GM21825 (cell line): ENCODE data around the gene TBC1D10B.

ENCODE experiments used
- ATAC-seq: cut with Tn5 transposase; IDR thresholded peaks from one replicate; pipeline ENCODE4 v1.9.1; 2021; ENCODE audit warnings: mild to moderate bottlenecking, moderate library complexity; ENCODE audit not compliant: unreplicated experiment

The TBC1D10B gene, protein sequence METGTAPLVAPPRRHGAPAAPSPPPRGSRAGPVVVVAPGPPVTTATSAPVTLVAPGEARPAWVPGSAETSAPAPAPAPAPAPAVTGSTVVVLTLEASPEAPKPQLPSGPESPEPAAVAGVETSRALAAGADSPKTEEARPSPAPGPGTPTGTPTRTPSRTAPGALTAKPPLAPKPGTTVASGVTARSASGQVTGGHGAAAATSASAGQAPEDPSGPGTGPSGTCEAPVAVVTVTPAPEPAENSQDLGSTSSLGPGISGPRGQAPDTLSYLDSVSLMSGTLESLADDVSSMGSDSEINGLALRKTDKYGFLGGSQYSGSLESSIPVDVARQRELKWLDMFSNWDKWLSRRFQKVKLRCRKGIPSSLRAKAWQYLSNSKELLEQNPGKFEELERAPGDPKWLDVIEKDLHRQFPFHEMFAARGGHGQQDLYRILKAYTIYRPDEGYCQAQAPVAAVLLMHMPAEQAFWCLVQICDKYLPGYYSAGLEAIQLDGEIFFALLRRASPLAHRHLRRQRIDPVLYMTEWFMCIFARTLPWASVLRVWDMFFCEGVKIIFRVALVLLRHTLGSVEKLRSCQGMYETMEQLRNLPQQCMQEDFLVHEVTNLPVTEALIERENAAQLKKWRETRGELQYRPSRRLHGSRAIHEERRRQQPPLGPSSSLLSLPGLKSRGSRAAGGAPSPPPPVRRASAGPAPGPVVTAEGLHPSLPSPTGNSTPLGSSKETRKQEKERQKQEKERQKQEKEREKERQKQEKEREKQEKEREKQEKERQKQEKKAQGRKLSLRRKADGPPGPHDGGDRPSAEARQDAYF

DNA sequence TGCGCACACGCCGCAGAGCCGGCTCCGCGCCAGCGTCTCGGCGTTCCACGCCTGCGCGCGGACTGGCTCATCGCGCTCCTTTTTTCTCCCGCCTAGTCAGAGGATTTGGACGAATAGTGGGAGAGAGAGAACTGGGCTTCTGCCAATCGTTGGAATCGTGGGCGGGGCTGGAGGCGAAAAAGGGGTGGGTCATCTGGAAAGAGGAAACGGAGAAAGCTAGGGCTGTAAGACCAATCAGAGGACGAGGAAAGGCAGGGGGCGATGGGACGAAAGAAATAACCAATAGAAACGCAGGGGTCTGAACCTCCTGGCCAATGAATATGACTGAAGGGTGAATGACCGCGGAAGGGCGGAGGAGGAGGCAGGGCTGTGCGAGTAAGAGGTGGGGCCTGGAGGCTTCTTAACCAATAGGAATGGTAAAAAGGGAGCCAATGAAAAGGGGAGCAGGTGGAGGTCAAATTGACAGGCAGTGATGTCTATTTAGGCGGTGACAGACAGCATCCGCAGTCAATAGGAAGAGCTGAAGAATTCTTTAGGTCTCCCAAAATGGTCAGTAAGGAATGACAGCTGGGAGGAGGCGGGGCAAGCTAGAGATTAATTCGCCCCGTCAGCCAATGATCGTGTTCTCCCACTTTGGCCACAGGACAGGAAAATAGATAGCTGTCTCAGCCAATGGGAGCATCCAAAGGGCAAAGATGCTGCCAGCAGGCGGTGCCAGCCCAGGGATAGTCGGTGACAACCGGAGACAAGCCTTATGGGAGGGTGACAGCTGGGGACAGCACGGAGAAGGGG, at the start of gene TBC1D10B:
TBC1D10B (minus strand) TSS at position 39 of the 792 bp plus-strand sequence. CDS start 311 bp downstream, outside the sequence.
- ATAC-seq, result peak; percentile 69

DNA sequence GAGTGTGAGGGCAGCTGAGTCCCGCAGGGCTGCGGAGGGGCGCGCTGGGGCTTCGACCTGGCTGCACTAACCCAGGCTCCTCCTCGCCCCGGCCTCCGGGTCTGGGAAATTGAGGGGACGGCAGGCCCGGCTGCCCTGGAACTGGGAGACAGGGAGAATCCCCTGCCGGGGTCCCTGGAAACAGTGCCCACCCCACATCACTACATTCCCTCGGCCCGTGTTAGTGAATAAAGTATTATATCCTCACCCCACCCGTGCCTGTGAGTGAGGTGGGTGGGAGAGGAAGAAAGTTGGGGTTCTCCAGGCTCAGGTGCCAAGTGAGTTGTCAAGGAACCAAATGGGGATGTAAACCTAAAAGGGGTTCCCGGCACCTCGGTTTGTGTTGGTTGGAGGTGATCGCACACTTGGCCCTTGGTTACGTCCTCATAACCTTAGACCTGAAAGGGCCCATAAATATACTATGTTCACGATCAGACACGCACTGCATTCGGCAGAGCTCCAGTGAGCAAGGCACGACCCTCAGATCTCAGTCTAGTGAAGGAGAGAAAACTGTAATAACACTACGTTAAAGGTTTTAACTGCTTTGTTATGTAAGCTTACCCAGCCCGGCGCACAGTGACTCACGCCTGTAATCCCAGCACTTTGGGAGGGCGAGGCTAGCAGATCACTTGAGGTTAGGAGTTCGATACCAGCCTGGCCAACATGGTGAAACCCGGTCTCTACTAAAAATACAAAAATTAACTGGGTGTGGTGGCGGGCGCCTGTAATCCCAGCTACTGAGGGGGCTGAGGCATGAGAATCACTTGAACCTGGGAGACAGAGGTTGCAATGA, 48.3 kb upstream of the TBC1D10B start:
- no peak for ATAC-seq

DNA sequence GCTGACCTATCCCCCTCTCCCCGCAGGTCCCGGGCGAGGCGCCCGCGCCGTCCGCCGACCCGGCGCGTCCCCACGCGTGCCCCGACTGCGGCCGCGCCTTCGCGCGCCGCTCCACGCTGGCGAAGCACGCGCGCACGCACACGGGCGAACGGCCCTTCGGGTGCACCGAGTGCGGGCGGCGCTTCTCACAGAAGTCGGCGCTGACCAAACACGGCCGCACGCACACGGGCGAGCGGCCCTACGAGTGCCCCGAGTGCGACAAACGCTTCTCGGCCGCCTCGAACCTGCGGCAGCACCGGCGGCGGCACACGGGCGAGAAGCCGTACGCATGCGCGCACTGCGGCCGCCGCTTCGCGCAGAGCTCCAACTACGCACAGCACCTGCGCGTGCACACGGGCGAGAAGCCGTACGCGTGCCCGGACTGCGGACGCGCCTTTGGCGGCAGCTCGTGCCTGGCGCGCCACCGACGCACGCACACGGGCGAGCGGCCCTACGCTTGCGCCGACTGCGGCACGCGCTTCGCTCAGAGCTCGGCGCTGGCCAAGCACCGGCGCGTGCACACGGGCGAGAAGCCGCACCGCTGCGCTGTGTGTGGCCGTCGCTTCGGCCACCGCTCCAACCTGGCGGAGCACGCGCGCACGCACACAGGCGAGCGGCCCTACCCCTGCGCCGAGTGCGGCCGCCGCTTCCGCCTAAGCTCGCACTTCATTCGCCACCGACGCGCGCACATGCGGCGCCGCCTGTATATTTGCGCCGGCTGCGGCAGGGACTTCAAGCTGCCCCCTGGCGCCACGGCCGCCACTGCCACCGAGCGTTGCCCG, 47.4 kb upstream of the TBC1D10B start:
- peak; percentile 73 for ATAC-seq

DNA sequence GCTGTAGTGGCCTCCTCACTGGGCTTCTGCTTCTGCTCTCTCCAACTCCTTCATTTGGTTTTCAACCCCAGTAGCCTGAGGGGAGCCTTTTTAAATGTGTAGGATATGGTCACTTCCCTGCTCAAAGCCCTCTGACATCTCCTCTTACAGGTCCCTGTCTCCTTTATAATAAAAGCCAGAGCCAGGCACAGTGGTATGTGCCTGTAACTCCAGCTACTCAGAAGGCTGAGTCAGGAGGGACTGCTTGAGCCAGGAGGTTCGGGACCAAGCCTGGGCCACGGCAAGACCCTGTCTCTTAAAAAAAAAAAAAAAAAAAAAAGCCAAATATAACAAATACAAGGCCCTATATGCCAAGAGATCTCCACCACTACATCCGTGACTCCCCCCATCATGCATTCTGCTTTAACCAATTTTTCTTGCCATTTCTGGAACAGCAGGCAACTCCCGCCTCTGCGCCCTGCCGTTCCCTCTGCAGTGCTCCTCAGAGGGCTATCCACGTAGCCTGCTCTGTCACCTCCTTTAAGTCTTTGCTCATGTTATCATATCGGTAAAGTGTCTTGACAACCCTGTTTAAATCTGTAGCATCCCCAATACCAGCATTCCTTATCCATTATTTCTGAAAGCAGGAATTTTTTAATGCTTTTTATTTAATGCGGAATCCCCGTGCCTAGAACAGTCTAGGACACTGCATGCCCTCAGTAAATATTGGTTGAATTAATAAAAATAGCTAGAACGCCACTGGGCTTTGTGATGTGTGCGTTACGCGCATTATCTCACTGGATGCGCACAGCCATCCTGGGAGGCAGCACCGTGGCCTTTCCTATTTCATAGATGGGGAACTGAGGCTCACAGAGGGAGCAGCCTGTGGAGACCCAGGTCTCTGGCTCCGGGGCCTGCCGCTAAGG, 46.6 kb upstream of the TBC1D10B start:
- no peak for ATAC-seq

DNA sequence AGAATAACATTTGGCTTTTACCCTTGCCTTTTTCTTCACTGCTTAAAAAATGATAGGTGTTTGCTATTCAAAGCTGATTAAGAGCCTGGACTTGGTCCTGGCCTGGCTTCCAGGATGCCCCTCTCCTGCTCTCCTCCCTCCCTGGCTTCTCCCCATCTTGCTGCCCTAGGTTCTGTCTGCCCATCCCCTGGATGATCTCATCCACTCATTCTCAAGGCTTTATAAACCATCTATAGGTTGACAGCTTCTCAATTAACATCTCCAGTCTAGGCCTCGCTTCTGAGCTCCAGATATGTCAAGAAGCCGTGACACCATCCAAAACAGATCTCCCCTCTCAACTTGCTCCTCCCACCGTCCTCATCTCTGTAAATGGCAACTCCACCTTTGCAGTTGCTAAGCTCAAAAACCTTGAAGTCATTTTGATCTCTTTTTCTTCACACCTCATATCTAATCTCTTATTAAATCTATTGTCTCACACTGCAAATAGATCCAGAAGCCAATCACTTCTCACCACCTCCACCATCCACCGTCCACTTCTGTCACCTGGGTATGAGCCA, 45.8 kb upstream of the TBC1D10B start:
- no peak for ATAC-seq

DNA sequence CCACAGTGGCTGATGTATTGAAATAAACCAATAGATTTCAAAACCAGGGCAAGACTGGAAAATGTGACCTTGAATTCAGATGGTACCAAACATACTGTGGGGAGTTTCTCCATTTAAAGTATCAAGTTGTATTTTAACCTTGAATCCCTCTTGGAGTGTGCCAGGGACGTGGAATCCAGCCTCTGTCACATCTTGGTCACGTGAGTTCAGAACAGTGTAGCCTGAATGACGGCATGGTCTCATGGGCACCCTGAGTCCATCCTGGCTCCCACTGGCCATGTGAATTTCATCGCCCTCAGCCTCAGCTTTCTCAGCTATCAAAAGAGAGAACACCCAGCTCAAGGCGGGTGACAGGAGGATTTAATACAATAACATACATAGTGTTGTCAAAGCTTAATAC, 43.9 kb upstream of the TBC1D10B start:
- no peak for ATAC-seq

DNA sequence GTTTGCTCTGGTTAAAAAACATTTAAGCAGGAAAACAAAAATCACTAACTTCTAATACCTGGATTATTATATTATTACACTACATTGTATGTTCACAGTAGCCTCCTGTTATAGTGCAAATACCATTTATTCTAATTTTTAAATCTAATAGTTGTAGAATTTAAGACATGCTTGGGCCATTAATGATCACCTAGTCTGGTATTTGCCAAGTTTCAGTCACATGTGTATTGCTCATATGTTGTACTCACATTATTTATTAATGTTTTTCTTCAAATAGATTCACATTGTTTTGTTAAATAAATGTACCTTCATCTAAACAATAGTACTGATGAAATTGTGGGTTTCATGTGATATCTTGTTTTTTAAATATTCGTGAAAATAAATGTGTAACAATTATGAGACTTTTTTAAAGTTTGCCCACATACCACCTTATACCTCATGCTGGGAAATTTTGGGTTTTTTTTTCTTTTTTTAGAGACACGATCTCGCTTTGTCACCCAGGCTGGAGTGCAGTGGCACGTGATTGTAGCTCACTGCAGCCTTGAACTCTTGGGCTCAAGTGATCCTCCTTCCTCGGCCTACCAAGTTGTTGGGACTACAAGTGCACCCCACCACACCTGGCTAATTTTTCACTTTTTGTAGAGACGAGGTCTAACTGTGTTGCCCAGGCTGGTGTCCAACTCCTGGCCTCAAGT, 43.0 kb upstream of the TBC1D10B start:
- no peak for ATAC-seq

DNA sequence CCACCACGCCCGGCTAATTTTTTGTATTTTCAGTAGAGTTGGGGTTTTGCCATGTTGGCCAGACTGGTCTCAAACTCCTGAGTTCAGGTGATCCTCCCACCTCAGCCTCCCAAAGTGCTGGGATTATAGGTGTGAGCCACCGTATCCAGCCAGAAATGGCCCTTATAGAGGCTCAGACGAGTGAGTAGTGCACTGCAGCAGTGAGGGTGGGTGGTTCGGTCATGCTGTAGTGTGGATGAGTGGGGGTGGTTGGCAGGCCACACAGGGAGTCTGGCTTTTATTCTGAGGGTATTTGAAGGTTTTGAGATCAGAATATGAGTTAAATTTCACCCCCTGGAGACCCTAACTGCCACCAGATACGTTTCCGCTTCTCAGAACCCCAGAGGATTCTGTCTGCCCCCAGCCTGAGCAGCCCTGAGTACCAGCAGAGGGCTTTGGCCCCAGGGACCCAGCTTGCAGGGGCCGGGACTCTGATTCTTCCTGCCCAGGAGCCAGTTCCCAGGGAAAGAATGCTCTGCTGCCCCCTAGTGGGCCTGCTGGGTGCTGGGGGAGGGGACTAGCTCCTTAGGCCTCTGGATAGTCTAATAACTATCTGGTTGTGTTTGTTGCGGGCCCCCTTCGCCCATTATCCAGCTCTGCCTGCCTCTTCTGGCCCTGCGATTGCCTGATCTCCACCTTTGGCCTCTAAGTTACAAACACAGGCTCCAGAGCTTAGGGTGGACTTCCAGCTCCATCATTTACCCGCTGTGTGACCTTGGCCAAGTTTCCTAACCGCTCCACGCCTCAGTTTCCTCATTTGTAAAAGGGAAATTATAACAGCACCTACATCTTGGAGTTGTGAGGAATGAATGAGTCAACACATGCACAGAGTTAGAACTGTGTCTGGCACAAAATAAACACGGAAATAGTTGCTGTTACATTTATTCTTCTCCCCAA, 39.1 kb upstream of the TBC1D10B start:
- ATAC-seq, result peak; percentile 48

DNA sequence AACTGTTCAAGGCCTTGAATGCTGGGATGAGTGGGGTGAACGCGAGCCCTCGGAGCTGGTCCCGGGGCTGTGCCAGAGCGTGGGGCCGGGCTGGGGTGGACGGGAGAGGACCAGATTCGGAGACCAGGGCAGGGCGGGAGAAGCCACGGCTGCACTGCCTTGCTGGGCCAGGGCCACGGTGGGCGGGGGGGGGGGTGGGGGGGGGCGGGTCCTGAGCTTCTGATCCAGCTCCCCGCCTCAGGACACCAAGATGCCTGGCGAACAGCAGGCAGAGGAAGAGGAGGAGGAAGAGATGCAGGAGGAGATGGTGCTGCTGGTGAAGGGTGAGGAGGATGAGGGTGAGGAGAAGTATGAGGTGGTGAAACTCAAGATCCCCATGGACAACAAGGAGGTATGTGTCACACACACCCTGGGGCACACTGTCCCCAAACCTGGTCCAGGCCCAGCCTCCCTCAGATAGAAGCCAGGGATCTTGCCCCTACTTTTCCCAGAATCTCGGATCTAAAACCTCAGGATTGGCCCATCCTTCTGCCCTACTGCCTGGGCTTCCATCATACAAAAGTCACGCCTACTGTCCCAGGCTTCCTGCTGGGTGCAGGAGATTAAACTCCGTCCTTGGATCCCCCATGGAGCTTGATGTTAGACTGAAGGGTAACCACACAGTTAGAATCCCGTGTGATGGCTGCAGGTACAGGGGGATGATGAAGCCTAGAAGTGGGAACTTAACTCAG, 37.7 kb upstream of the TBC1D10B start:
- ATAC-seq, result no peak

DNA sequence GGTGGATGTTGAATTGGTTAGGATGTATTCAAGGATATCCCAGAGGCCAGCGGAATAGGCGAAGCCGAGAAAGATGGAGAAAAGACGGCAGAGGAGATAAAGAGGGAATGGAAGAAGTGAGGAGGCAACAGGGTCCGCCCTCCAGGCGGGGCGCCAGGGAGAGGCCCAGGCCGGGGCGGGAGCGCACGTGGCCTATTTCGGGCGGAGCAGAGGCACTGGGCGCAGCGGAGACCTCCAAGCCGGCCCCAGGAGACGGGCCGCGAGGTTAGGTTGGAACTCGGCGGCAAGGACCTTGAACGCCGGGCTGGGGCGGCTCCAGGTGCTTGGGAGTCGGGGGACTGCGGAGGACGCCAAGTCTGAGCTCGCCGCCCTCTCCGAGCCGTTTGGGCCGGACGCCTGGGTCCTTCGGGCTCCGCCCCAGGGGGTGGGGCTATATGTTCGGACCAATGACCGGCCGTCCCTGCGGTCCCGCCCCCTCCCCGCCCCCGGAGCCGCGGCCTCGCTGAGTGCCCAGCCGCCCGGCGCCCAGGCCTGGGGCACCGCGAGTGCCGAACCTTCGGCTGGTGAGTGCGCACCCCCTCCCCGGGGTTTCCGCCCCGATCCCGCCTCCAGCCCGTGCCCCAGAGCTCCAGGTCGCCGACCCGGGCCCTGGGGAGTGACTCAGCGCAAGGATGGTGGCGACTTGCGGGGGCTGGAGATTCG, 37.0 kb upstream of the TBC1D10B start, which contains the start of gene ZNF771:
ZNF771 (plus strand) TSS at position 505 of the 702 bp plus-strand sequence. CDS start 448 bp downstream, outside the sequence.
- peak; percentile 71 for ATAC-seq

DNA sequence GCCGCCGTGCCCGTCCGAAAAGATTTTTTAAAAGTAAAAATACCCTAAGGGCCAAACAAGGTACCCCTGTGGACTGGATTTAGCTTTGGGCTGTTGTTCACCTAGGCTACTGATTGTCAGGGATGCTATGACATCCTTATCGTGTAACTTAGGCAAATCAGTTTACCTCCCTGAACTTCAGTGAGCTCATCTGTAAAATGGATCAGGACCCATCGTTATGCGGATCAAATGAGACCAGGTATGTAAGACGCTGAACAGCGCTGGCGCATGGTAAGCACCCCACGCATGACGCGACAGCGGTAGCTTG, 36.5 kb upstream of the TBC1D10B start:
- ATAC-seq, result no peak

DNA sequence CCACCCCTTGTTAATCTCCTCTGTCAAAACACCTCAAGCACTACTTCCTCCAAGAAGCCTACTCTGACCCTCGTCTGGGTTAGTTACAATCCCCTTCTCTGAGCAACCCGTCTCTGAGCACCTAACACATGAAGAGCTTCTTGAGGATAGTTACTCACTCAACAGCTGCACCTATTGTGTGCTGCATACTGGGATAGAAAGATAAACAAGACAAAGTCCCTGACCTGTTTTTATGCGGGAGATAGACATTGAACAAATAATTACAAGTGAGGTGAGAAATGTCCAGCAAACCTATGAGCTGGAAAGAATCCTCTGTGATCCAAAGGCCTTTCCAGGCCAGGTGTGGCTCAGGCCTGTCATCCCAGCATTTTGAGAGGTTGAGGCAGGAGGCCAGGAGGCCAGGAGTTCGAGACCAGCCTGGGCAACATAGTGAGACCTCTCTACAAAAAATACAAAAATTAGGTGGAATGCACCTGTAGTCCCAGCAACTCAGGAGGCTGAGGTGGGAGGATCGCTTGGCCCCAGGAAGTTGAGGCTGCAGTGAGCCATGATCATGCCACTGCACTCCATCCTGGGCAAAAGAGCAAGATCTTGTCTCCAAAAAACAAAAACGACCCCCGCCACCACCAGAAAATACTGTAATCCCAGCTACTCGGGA, 31.6 kb upstream of the TBC1D10B start:
- ATAC-seq, result no peak

DNA sequence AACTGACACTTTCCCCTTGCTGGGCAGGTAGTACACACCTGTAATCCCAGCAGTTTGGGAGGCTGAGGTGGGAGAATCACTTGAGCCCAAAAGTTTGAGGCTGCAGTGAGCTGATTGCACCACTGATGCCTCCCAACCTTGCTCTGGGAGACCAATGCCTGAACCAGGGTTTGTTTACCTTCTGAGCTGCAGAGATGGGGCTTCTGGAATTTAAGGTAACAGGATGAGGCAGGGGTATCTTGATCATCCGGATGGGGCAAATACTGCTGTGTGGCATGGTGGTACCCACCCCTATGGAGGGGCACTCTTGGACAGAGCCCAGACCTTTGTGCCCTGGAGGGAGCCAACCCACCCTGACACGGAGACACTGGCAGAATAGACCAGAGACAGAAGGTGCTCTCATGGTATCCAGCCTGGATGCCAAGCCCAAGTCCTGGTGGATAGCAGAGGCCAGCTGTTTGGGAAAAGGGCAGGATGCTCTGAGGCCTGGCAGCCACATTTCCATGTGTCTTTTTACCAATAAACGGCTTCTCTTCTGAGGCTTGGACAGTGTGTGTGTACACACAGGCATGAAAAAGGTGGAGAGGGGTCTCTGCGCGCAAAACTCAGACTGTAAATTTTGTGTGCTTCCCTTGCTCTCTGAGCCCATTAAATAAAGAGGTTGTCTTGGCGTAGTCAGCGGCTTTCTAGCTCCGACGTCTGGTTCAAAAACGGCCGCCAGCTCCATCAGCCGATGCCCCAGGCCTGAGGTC, 29.3 kb upstream of the TBC1D10B start:
- no peak for ATAC-seq
